Adrenal gland (tissue), 12 donors: ENCODE data around the gene MTM1. TPM values are rescaled to one million over a fixed set of nuclear protein-coding genes. Genes with fewer than 3 reads are reported as not detected.

Source experiments
- DNase-seq, 7 donors: peaks; one replicate each; pipeline ENCODE4 v3.0.0-alpha.2; 2019 to 2020
- H3K27ac ChIP-seq, 5 donors: fragments of 200-600 bp; sonication (generic) in 4 of 5; 1 replicate in 3 of 5; 2 replicates in 2 of 5; pipeline versions ENCODE4 v1.5.1 to v1.8.0; 2016 to 2020; ENCODE audit warnings: mild to moderate bottlenecking in 1 of 5
- H3K27me3 ChIP-seq: fragments of 200-600 bp; 2 replicates; pipeline ENCODE4 v1.8.0; 2021
- H3K36me3 ChIP-seq, 2 donors: fragments of 200-600 bp; replicated peaks in 1 of 2; 1 replicate in 1 of 2; 2 replicates in 1 of 2; pipeline versions ENCODE4 v1.5.1 to v1.8.0; 2018 to 2022
- H3K4me1 ChIP-seq, 2 donors: fragments of 200-600 bp; replicated peaks in 1 of 2; 1 replicate in 1 of 2; 2 replicates in 1 of 2; pipeline versions ENCODE4 v1.5.1 to v1.8.0; 2018 to 2021
- H3K4me3 ChIP-seq, 4 donors: fragments of 200-600 bp; sonication (generic) in 3 of 4; one replicate each; pipeline ENCODE4 v1.5.1; 2016 to 2018
- H3K9me3 ChIP-seq, 3 donors: fragments of 200-600 bp; sonication (generic) in 1 of 3; replicated peaks in 1 of 3; 1 replicate in 2 of 3; 2 replicates in 1 of 3; pipeline versions ENCODE4 v1.5.1 to v1.8.0; 2016 to 2021
- CTCF ChIP-seq, 6 experiments: fragments of 450-650 bp in 4 of 6; fragments of 200-600 bp in 2 of 6; sonication (generic) in 1 of 6; IDR thresholded peaks; 1 replicate in 5 of 6; 2 replicates in 1 of 6; pipeline versions ENCODE4 v1.5.1 to v1.8.0; 2016 to 2021; ENCODE audit warnings: antibody characterized with exemption in 6 of 6, mild to moderate bottlenecking in 2 of 6, moderate library complexity in 1 of 6
- POLR2A ChIP-seq, 2 donors: fragments of 450-650 bp; IDR thresholded peaks; one replicate each; pipeline ENCODE4 v1.6.1; 2017; ENCODE audit warnings: antibody characterized with exemption in 2 of 2, mild to moderate bottlenecking in 2 of 2, moderate library complexity in 1 of 2
- WGBS, 4 donors: extraction: QIAGEN DNeasy Blood & Tissue Kit in 2 of 4; methylation state at CpG; one replicate each; pipeline versions ENCODE4 v1.1.5 to v1.1.7; 2013 to 2017; 5-methylcytosine and 5-hydroxymethylcytosine counted together
- intact Hi-C, 2 donors: fragments of 100-400 bp; cut with DNase I; formaldehyde crosslinking; loops; one replicate each; pipeline versions ENCODE4 v1.14.1 to v1.15.0; 2022 to 2023
- polyA plus RNA-seq, 3 donors: library from polyadenylated mRNA; stranded (reverse); fragments of 200-250 nt in 2 of 3; fragments of 350-450 nt in 1 of 3; fragmentation: Illumina TruSeq in 1 of 3; extraction: RNeasy Lipid Tissue Mini Kit (QIAGEN cat#74804) in 1 of 3; gene quantifications; one replicate each; pipeline ENCODE4 v1.2.3, GENCODE V29; 2013 to 2014
- total RNA-seq, 9 donors: library from RNA; depleted of rRNA in 4 of 9; stranded (reverse); fragments of >200 nt in 4 of 9; fragments of 120-200 nt in 1 of 9; fragmentation: NEBNext Ultra II Directional in 1 of 9; extraction: Animal tissue kit (Norgen Biotek cat#: 25700) in 1 of 9; gene quantifications; one replicate each; pipeline versions ENCODE4 v1.1.0 to v1.2.4, GENCODE V29; 2013 to 2023
- donor health status: healthy with polysubstance abuse.
- donor health status: Bipolar disorder and iron deficiency.
- donor health status: DM: yes; HTN: yes; CAD: no.
- donor health status: DM: no; HTN: no; CAD: no.
- donor health status: DM: no; HTN: no; CAD: no.
- donor health status: DM: yes; HTN: yes; CAD: no.

MTM1 gene
- total and polyA plus RNA-seq, 12 donors = 4.1 to 31.4 (median 24.9) TPM

- intact Hi-C loops = no loop called here
- no peaks in the 10 kb centered on the region for H3K36me3 ChIP-seq
- H3K27ac ChIP-seq = no peak overlapping the region
- H3K4me1 ChIP-seq = no peaks in the 10 kb centered on the region
- no peaks in the 10 kb centered on the region for H3K27me3 ChIP-seq
- H3K4me3 ChIP-seq = peak overlapping the region in 1 of 4 donors; percentile 67
- peaks cover 0 to 5% (median 0%) of the 10 kb centered on the region in 3 donors for H3K9me3 ChIP-seq
- DNase-seq = no peak
- 54 to 62% (median 59%) methylated on average over 5 of the region's 5 CpGs for whole genome bisulfite sequencing, 4 donors
- TF ChIP-seq POLR2A (IDR thresholded peaks at IDR 0.05) (no peak), CTCF (IDR thresholded peaks at IDR 0.05) (no peak)
Measured at GRCh38 chrX:150692296-150692695, 123.9 kb downstream of the MTM1 start.

DNA sequence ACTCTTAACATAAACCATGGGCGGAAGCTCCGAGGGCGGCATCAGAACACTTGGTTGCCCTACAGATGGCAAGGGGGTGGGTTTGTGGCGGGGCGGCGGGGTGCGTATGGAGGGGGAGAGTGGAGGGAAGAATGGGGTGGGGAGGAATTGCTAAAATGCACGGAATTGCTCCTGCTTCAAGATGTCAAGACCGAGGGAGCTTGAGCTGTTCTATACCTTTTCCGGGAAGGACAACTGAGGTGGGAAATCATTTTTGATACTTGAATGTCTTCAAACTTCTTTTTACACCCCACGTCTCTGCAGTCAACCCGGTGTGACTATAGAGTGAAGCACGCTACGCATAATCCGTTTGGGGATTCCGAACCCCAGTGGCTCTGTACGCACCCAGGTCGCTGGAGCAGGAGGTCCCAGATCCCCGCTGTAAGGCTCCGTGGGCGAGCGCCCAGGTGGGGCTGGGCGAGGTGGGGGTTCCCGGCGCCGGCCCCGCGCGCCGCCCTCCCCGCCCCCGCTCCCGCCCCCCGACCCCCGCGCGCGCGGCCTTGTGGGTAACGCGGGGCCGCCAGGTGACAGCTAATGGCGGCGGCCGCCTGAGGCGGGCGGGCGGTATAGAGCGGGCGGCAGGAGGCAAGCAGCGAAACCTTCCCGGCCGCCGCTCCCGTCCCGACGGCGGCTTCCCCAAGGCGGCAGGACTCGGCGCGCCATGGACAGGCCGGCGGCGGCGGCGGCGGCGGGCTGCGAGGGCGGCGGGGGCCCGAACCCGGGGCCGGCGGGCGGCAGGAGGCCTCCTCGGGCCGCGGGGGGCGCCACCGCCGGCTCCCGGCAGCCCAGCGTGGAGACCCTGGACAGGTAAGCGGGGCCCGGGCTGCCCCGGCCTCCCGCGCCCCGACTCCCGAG, 124.7 kb downstream of the MTM1 start, which contains the start of gene MTMR1:
MTMR1 (plus strand) TSS at position 566 of the 894 bp plus-strand sequence; CDS start at position 701, 135 bp downstream.
- WGBS, 4 donors = 1 to 36% (median 10%) methylated on average over 18 to 80 of the region's 92 CpGs
- intact Hi-C loops = no loop called here
- DNase-seq = peak in 2 of 7 donors; percentile 16 to 20

GRCh38 chrX:150693725-150694574, 125.5 kb downstream of the MTM1 start:
- no peaks in the 10 kb centered on the region for H3K4me1 ChIP-seq
- H3K27ac ChIP-seq = peak overlapping the region in 4 of 5 donors; percentile 63 to 94 (median 76)
- H3K36me3 ChIP-seq = no peaks in the 10 kb centered on the region
- 0 to 50% (median 23%) methylated on average over 8 to 31 of the region's 42 CpGs for WGBS, 4 donors
- TF ChIP-seq POLR2A (IDR thresholded peaks at IDR 0.05) (peak in 1 of 2 donors; percentile 36), CTCF (IDR thresholded peaks at IDR 0.05) (no peak)
- intact Hi-C loops = no loop called here
- peak overlapping the region in 2 of 4 donors; percentile 22 to 67 for H3K4me3 ChIP-seq
- peaks cover 0 to 5% (median 0%) of the 10 kb centered on the region in 3 donors for H3K9me3 ChIP-seq
- H3K27me3 ChIP-seq = no peaks in the 10 kb centered on the region
- DNase-seq = peak; percentile 34 to 70 (median 48)

More for the DNA sequence above, 124.7 kb downstream of the MTM1 start, which contains the start of gene MTMR1:
- peak within 1 kb of the TSS in 4 of 5 donors; percentile 63 to 94 (median 76) for H3K27ac ChIP-seq
- H3K9me3 ChIP-seq = peaks cover 0 to 5% (median 0%) of the 10 kb centered on the region in 3 donors
- H3K27me3 ChIP-seq = no peaks in the 10 kb centered on the region
- no peaks in the 10 kb centered on the region for H3K36me3 ChIP-seq
- no peaks in the 10 kb centered on the region for H3K4me1 ChIP-seq
- TF ChIP-seq CTCF (IDR thresholded peaks at IDR 0.05) = no peak
- TF ChIP-seq POLR2A (IDR thresholded peaks at IDR 0.05) = no peak
- peak within 1 kb of the TSS in 2 of 4 donors; percentile 22 to 67 for H3K4me3 ChIP-seq
